Left renal cortex interstitium (tissue), 4 donors: ENCODE measurements around the gene MYOM3. TPM values are rescaled to one million over a fixed set of nuclear protein-coding genes. Genes with fewer than 3 reads are reported as not detected.

Source experiments
- DNase-seq, 4 donors: peaks; one replicate each; pipeline ENCODE4 v3.0.0-alpha.2; 2013; ENCODE audit warnings: low read depth in 4 of 4, low spot score in 2 of 4, missing footprints in 1 of 4
- polyA plus RNA-seq, 4 donors: library from polyadenylated mRNA; unstranded; fragments of 120-200 nt; gene quantifications; one replicate each; pipeline ENCODE4 v1.2.1, GENCODE V29; 2013; ENCODE audit not compliant: insufficient read length in 4 of 4

The MYOM3 gene
- polyA plus RNA-seq, 4 donors = 20.3 to 27.0 (median 24.1) TPM

DNA sequence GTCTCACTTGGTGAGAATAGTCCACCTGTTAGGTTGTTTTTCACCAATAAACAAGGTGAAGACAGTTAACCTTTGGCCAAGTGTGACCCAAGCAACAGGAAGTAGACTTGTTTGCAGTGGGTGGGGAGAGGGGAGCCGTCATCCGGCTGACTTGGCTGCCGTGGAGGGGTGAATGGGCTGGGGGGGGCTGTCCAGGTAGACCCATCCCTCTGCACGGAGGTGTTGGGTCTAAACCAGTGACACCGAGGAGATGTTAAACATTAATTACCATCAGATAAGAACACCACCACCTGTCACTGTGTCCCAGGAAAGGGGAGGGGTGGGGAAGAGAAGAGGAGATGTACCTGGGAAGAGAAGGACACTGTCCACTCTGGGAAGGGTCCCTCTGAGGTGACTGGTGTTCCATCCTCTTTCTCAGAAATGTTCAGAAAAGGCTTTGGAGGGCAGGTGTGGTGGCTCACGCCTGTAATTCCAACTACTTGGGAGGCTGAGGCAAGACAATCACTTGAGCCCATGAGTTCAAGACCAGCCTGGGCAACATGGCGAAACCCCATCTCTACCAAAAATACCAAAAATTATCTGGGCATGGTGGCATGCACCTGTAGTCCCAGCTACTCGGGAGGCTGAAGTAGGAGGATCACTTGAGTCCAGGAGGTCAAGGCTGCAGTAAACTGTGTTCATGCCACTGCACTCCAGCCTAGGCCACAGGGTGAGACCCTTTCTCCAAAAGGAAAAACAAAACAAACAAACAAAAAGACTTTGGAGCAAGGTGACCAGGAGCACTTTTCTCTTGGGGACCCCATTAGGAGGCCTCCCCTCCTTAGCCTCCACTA lies 6.7 kb upstream of the MYOM3 start:
- no peak for DNase-seq

- no peak for DNase-seq
Measured at GRCh38 chr1:24117722-24118409, 5.9 kb upstream of the MYOM3 start.

DNA sequence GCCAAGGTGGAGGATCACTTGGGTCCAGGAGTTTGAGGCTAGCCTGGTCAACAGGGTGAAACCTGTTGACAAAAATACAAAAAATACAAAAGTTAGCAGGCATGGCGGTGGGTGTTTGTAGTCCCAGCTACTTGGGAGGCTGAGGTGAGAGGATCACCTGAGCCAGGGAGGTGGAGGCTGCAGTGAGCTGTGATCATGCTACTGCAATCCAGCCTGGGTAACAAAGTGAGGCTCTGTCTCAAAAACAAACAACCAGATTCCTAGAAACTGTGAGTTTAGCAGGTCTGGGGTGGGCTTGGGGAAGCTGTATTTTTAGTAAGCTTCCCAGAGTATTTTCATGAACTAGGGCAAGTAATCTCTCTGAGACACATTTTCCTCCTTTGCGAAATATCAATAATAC lies 5.2 kb upstream of the MYOM3 start:
- no peak for DNase-seq

- DNase-seq = no peak
Measured at GRCh38 chr1:24114753-24115152, 2.8 kb upstream of the MYOM3 start.

DNA sequence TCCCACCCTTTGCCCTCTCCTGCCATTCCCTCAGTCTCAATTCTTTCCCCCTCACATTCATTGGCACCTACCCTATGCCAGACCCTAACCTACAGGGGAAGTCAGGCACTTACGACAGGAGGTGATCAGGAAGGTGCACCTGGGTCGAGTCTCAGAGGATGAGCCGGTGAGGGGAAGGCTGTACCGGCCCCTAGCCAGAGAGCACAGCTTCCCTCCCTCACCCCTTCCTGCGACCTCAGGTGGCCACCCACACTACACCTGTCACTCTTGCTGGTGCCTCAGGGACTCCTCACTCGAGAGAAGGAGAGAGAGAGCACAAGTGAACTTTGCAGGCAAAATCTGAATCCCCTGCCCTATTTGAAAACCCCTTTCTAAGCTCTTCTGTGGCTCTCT lies 1.7 kb upstream of the MYOM3 start:
- DNase-seq = no peak

DNA sequence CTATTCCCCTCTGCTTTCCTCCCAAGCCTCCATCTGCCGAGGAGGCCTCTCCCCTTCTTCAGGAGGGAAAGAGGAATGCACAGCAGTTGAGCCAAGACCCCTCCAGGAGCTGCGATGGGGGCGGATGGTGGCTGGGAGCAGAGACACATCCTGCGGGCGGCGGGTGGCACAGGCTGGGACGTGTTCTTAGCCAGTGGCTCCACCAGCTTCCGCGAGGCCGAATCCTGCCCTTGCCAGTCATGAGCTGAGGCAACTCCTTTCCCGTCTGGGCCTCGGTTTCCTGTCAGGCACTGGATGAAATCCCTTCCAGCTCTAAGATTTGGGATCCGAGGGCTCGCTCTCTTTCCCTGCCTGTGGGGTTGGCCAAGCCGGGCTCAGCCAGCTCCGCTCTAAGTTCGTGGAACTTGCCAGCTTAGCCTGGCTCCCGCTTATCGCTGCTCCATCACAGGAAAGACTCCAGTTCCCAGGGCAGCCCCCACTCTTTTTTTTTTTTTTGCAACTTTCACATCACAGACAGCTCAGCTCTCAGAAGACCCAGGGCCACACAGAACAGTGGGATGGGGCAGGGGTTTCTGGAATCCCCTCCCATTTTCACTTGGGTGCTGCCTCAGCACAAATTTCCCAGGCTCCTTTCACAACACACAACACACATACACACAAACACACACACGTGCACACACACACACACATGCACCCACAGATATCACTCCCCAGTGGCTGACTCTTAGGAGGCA lies 506 bp downstream of the MYOM3 start:
- no peak for DNase-seq

- DNase-seq = no peak
Measured at GRCh38 chr1:24110642-24111261, 1.2 kb downstream of the MYOM3 start.

GRCh38 chr1:24109686-24110475 lies 2.1 kb downstream of the MYOM3 start:
- DNase-seq = no peak

DNA sequence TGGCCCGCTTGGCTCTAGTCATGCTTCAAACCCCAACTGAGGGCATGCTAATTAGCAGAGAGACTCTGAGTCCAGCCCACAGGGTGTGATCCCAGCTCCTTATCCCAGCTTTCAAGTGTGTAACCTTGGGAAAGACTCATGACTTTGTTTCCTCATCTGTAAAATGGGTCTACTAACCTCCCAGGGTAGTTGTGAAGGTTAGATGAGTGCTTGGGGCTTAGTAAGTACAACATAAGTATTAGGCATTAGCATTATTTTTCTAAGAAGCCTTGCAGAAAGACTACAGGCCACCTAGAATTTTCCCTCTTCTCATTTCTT lies 2.8 kb downstream of the MYOM3 start:
- DNase-seq = no peak

DNA sequence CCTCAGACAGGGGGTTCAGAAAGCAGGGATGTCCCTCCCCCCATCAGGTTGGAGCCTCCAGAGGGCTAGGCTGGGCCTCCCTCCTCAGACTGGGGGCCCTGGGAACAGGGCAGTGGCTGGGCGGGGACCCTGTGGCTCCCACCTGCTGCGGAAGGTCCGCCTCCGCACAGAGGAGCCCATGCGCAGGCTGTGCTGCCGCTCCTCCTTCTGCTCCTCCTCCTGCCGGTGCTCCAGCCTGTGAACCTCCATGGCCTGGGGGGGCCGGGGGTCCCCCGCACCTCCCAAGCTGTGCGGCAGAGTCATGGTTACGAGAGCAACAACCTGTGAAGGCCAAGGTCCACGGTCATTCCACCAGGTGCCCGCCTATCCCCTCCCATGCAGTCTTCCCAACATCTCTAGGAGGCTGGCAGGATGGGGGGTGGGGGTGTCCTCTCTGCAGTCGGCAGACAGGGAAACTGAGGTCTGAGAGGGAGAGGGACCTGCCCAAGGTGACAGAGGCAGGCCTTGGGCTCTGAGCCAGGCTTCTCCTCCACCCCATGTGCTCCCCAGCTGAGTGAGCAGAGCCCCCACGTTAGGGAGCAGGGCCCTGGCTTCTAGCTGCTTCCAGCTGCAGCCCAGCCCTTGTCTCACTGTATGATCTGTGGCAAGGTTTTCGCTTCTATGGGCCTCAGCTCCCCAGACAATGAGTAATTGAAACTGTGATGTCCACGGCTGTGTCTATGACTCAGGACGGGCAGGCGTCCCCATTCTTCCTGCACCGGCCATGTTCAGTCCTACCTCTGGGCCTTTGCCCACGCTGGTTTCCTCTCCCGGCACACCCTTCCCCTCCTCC lies 3.4 kb downstream of the MYOM3 start:
- no peak for DNase-seq

GRCh38 chr1:24107462-24108138 lies 4.3 kb downstream of the MYOM3 start:
- no peak for DNase-seq

- DNase-seq = no peak
Measured at GRCh38 chr1:24105368-24106160, 6.4 kb downstream of the MYOM3 start.

DNA sequence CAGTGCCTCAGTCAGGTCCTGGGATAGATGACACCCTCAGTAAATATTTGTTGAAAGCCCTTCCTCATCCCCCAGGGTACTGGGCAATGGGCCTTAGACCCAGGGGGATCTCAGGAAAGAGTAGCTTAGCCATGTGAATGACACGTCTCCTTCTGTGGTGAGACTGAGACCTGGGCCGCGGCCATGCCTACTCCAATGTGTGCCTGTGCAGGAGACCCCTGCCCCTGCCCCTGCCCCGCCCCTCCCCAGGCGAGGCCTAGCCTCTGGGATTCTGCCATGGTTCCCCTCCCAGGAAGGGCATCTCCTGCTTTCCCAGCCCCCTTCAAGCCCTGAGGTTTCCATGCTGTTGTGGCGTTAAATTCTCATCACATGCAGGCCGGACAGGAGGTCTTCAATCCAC lies 7.1 kb downstream of the MYOM3 start:
- DNase-seq = no peak

GRCh38 chr1:24103879-24104278 lies 8.1 kb downstream of the MYOM3 start:
- DNase-seq = no peak

GRCh38 chr1:24103408-24103807 lies 8.5 kb downstream of the MYOM3 start:
- no peak for DNase-seq

DNA sequence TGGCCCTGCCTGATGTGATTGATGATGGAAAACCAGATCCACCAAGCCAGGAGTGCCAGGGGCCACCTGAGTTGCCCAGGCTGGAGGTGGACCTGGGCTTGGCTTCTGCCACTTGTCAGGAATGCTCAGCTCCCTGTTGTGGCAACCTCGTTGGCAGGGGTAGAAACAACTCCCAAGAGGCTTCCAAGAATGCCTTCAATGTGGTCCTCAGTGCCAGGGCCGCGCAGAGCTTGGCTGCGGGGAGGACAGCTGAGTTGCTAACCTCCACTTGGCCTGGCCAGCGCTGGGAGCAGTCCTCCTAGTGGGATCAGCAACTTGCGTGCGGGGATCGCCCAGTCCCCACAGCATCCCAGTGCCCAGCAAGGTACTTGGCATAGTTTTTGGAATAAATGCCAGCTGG lies 9.0 kb downstream of the MYOM3 start:
- DNase-seq = no peak

DNA sequence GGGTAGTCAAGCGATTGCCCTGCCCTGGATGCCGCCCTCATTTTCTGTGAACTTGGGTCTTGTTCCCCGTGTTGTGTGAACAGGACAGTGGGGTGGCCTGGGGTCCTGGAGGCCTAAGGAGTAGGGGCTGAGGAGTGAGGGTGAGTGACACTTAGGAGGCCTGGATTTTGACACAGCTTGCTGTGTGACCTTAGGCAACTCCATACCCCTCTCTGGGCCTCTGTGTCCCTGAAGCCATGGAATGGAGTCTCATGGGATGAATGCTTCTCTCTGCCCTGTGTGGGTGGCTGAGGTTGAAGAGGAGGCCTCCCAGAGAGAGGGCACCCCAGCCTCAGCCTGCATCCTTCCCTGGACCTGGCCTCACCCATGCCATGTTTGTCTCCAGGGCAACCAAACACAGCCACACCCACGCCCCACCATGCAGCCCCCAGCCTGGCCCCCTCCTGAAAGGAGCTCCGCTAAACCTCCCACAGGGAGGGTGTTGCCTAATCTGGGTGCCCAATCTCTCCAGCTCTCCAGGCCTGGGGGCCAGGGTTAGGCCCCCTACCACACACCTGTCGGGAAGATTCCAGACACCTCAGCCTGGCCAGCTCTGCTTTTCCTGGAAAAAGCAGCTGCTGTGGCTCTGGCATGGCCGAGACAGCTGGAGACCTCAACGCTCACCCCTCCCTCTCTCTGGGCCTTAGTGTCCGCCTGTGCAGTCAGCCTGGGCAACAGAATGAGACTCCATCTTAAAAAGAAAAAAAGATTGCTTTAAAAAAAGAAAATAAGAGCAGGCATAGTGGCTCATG lies 9.9 kb downstream of the MYOM3 start:
- no peak for DNase-seq
